Glutamatergic neuron (in vitro differentiated cells): ENCODE data around the gene KRT72. TPM values are rescaled to one million over a fixed set of nuclear protein-coding genes. Genes with fewer than 3 reads are reported as not detected.

Experiments used
- DNase-seq: peaks from one replicate; pipeline ENCODE4 v3.0.0; 2022
- H3K27ac Mint-ChIP-seq: one replicate; pipeline ENCODE4 v1.8.0; 2020; ENCODE audit warnings: mild to moderate bottlenecking, mixed read lengths, inconsistent platforms; ENCODE audit not compliant: unreplicated experiment
- H3K27me3 Mint-ChIP-seq: one replicate; pipeline ENCODE4 v1.8.0; 2020; ENCODE audit warnings: mild to moderate bottlenecking, moderate library complexity, mixed read lengths, inconsistent platforms; ENCODE audit not compliant: unreplicated experiment
- H3K36me3 Mint-ChIP-seq: one replicate; pipeline ENCODE4 v1.8.0; 2020; ENCODE audit warnings: mild to moderate bottlenecking, mixed read lengths, inconsistent platforms; ENCODE audit not compliant: unreplicated experiment
- H3K4me1 Mint-ChIP-seq: one replicate; pipeline ENCODE4 v1.8.0; 2020; ENCODE audit warnings: mild to moderate bottlenecking, low read depth, mixed read lengths, inconsistent platforms; ENCODE audit not compliant: unreplicated experiment
- H3K4me3 Mint-ChIP-seq: one replicate; pipeline ENCODE4 v1.8.0; 2020; ENCODE audit warnings: mild to moderate bottlenecking, mixed read lengths, inconsistent platforms; ENCODE audit not compliant: unreplicated experiment
- H3K9me3 Mint-ChIP-seq: one replicate; pipeline ENCODE4 v1.8.0; 2020; ENCODE audit warnings: mild to moderate bottlenecking, moderate library complexity, mixed read lengths, inconsistent platforms; ENCODE audit not compliant: unreplicated experiment
- total RNA-seq: library from RNA; stranded (reverse); fragmentation: NEBNext Ultra II Directional; extraction: Animal tissue kit (Norgen Biotek cat#: 25700); gene quantifications from one replicate; pipeline ENCODE4 v1.2.1, GENCODE V29; 2021; ENCODE audit not compliant: unreplicated experiment
- TF ChIP-seq, protein P1 (sequence below): fragments of 200-600 bp; sonication (generic); IDR thresholded peaks from one replicate; pipeline ENCODE4 v1.5.0; 2021; ENCODE audit not compliant: partially characterized antibody, unreplicated experiment

Gene KRT72
- total RNA-seq, 1 donor from 2014 or later = not detected

DNA sequence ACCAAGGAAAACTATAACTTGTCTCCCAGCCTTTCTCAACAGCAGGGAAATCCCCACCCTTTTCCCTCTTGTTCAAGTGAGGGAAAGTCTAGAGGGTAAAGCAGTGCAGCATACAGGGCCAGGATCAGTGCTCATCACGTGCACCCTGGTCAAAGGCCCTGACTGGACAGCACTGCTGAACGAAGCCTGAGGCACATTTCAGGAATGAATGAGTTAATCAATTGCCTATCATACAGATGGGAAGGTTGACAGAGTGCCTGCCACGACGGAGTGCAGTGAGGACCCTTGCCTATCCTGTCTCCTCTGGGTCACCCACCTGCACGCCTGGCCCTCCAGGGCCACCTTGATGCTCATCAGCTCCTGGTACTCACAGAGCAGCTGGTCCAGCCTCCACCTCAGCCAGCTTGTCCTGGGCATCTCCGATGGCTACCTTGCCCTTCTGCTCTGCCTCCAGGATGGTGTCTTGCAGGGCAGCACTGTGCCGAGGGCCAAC lies 28.8 kb upstream of the KRT72 start:
- DNase-seq = no peak
- H3K4me1 Mint-ChIP-seq = no peaks in the 10 kb centered on the region
- H3K9me3 Mint-ChIP-seq = no peaks in the 10 kb centered on the region
- TF ChIP-seq, protein P1, sequence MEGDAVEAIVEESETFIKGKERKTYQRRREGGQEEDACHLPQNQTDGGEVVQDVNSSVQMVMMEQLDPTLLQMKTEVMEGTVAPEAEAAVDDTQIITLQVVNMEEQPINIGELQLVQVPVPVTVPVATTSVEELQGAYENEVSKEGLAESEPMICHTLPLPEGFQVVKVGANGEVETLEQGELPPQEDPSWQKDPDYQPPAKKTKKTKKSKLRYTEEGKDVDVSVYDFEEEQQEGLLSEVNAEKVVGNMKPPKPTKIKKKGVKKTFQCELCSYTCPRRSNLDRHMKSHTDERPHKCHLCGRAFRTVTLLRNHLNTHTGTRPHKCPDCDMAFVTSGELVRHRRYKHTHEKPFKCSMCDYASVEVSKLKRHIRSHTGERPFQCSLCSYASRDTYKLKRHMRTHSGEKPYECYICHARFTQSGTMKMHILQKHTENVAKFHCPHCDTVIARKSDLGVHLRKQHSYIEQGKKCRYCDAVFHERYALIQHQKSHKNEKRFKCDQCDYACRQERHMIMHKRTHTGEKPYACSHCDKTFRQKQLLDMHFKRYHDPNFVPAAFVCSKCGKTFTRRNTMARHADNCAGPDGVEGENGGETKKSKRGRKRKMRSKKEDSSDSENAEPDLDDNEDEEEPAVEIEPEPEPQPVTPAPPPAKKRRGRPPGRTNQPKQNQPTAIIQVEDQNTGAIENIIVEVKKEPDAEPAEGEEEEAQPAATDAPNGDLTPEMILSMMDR = no peak
- no peaks in the 10 kb centered on the region for H3K36me3 Mint-ChIP-seq
- no peak overlapping the region for H3K4me3 Mint-ChIP-seq
- H3K27me3 Mint-ChIP-seq = no peaks in the 10 kb centered on the region
- H3K27ac Mint-ChIP-seq = no peak overlapping the region

GRCh38 chr12:52629281-52630007 lies 28.2 kb upstream of the KRT72 start:
- Mint-ChIP-seq H3K27me3 (no peaks in the 10 kb centered on the region), H3K9me3 (no peaks in the 10 kb centered on the region), H3K36me3 (no peaks in the 10 kb centered on the region), H3K4me3 (no peak overlapping the region), H3K27ac (no peak overlapping the region), H3K4me1 (no peaks in the 10 kb centered on the region)
- no peak for DNase-seq
- TF ChIP-seq, protein P1 = no peak

GRCh38 chr12:52628841-52629240 lies 27.6 kb upstream of the KRT72 start:
- no peaks in the 10 kb centered on the region for H3K36me3 Mint-ChIP-seq
- H3K9me3 Mint-ChIP-seq = no peaks in the 10 kb centered on the region
- no peak overlapping the region for H3K4me3 Mint-ChIP-seq
- no peaks in the 10 kb centered on the region for H3K4me1 Mint-ChIP-seq
- no peaks in the 10 kb centered on the region for H3K27me3 Mint-ChIP-seq
- H3K27ac Mint-ChIP-seq = no peak overlapping the region
- TF ChIP-seq, protein P1 = no peak
- DNase-seq = no peak

DNA sequence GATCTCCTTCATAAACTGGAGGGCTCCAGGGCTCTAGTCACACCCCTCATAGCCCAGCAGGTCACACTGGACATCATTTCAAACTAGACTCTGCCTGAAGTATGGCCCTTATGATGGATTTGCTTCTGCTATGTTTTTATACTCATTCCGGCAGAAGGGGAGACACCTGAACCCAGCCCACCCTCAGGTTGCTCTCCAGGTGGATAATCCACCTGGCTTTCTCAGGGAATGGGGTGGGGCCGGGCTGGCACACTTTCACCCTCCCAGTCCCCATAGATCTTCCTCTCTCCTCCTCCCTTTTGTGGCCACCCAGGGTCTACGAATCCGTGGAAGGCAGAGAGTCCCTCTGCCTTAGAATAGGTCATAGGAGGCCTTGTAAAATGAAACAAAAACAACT lies 26.8 kb upstream of the KRT72 start:
- Mint-ChIP-seq H3K36me3 (no peaks in the 10 kb centered on the region), H3K27ac (no peak overlapping the region), H3K4me3 (no peak overlapping the region), H3K9me3 (no peaks in the 10 kb centered on the region), H3K4me1 (no peaks in the 10 kb centered on the region), H3K27me3 (no peaks in the 10 kb centered on the region)
- DNase-seq = no peak
- TF ChIP-seq, protein P1 = no peak

- no peak overlapping the region for H3K27ac Mint-ChIP-seq
- TF ChIP-seq, protein P1 = no peak
- no peak overlapping the region for H3K4me3 Mint-ChIP-seq
- H3K27me3 Mint-ChIP-seq = no peaks in the 10 kb centered on the region
- DNase-seq = no peak
- no peaks in the 10 kb centered on the region for H3K36me3 Mint-ChIP-seq
- H3K9me3 Mint-ChIP-seq = no peaks in the 10 kb centered on the region
- no peaks in the 10 kb centered on the region for H3K4me1 Mint-ChIP-seq
These were observed 26.3 kb upstream of the KRT72 start for GRCh38 chr12:52627395-52628110.
